A172 (cell line): Measurements from ENCODE around the gene CLN6. TPM values are rescaled to one million over a fixed set of nuclear protein-coding genes. Genes with fewer than 3 reads are reported as not detected.
A peak's percentile ranks its signal among the peaks of the same experiment; 100 is the strongest.
"Not testable (repeated sequence)": the region's sequence is repeated elsewhere in the genome, so short reads cannot be mapped to it uniquely, and the experiment has no call there.

ENCODE experiments used
- DNase-seq: peaks from one replicate; pipeline ENCODE4 v3.0.0-alpha.2; 2015; ENCODE audit warnings: low spot score
- total RNA-seq: library from RNA; depleted of rRNA; stranded (reverse); fragments of >200 nt; shearing (Covaris generic); gene quantifications from 2 replicates; pipeline ENCODE4 v1.2.3, GENCODE V29; 2014

Gene CLN6
- total RNA-seq, 1 experiment from 2014 or later = 26.1 TPM

GRCh38 chr15:68256675-68257450 is 27.3 kb upstream of the CLN6 start:
- no peak for DNase-seq

- DNase-seq = peak; percentile 66
Measured at GRCh38 chr15:68252925-68253534, 23.5 kb upstream of the CLN6 start.

- DNase-seq = no peak
Measured at GRCh38 chr15:68249058-68249713, 19.7 kb upstream of the CLN6 start.

- DNase-seq = no peak
Measured at GRCh38 chr15:68244235-68244634, 14.7 kb upstream of the CLN6 start.

- DNase-seq = no peak
Measured at GRCh38 chr15:68241088-68241935, 11.8 kb upstream of the CLN6 start.

GRCh38 chr15:68239025-68239424 is 9.5 kb upstream of the CLN6 start:
- DNase-seq = no peak

- no peak for DNase-seq
Measured at GRCh38 chr15:68235022-68235421, 5.5 kb upstream of the CLN6 start.

GRCh38 chr15:68234520-68234919 is 5.0 kb upstream of the CLN6 start:
- not testable (repeated sequence) for DNase-seq

GRCh38 chr15:68234060-68234459 is 4.5 kb upstream of the CLN6 start:
- no peak for DNase-seq

- no peak for DNase-seq
Measured at GRCh38 chr15:68232937-68233336, 3.4 kb upstream of the CLN6 start.

GRCh38 chr15:68232449-68232848 is 2.9 kb upstream of the CLN6 start:
- no peak for DNase-seq

GRCh38 chr15:68231102-68231818 is 1.7 kb upstream of the CLN6 start:
- DNase-seq = no peak

GRCh38 chr15:68230157-68231100 is 901 bp upstream of the CLN6 start:
- DNase-seq = peak; percentile 4

- peak; percentile 5 for DNase-seq
Measured at GRCh38 chr15:68228971-68229385, 550 bp downstream of the CLN6 start.

GRCh38 chr15:68228143-68228970 is 1.2 kb downstream of the CLN6 start:
- DNase-seq = peak; percentile 4

GRCh38 chr15:68227643-68228142 is 1.8 kb downstream of the CLN6 start:
- DNase-seq = no peak

GRCh38 chr15:68225442-68225841 is 4.1 kb downstream of the CLN6 start:
- DNase-seq = not testable (repeated sequence)

- DNase-seq = no peak
Measured at GRCh38 chr15:68224546-68225250, 4.8 kb downstream of the CLN6 start.
